CD4-positive, alpha-beta T cell treated with Interleukin-10 for 1 hour (primary cell): ENCODE measurements around the gene MYCBP.

Experiments used
- DNase-seq: peaks from one replicate; pipeline ENCODE4 v3.0.0-alpha.2; 2020

Gene MYCBP

DNA sequence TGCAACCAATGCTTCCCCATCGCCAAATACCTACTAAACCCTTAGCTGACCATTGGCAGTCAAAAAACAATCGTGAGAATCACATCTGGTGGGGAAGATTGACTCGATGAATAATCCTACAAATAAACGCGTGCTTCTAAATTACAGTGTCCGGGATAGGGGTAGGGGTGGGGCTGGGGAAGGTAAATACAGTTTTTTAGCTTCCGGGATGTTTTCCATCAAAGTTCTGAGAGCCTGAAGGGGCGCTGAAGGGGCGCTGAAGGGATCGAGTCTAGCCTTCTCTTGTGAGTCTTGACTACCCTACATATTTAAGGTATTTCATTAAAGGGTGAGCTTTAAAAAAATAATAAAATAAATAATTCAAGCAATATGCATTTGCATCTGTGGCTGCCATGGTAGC, 54.1 kb downstream of the MYCBP start:
- no peak for DNase-seq

DNA sequence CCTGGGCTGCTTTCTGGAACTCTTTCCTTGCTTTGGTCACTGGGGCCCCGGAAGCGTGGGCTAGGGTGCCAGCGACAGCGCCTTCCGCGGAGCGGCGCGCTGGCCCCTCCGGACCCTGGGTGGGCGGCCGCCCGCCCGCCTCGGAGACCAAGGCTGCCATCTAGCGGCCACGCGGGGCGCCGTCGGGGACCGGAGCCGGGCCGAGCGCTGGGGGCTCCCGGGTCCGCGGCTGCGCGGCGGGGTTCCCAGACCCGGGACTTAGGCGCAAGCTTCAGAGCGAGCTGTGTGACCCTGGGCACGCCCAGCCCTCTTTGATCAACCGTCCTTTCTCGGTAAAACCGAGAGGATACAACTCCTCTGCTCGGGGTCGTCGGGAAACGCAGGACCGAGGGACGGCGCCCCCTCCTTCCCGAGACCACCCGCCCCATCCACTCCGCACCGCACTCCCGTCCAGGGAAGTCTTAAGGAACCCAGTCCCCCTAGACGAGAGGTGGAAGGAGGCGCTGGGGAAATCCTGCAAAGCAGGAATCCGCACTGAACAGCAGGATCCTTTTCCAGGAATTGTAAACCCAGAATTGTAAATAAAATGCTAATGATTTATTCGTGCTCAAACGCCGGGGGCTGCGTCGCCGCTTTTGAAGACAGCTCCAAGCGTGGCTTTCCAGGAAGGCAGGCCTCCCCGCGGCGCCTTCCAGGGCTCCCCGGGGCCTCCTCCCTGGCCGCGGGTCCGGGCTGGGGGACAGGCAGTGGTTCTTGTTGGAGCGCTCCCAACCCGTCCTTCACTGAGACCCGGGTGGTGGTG, 54.8 kb downstream of the MYCBP start:
- DNase-seq, result peak; percentile 32

DNA sequence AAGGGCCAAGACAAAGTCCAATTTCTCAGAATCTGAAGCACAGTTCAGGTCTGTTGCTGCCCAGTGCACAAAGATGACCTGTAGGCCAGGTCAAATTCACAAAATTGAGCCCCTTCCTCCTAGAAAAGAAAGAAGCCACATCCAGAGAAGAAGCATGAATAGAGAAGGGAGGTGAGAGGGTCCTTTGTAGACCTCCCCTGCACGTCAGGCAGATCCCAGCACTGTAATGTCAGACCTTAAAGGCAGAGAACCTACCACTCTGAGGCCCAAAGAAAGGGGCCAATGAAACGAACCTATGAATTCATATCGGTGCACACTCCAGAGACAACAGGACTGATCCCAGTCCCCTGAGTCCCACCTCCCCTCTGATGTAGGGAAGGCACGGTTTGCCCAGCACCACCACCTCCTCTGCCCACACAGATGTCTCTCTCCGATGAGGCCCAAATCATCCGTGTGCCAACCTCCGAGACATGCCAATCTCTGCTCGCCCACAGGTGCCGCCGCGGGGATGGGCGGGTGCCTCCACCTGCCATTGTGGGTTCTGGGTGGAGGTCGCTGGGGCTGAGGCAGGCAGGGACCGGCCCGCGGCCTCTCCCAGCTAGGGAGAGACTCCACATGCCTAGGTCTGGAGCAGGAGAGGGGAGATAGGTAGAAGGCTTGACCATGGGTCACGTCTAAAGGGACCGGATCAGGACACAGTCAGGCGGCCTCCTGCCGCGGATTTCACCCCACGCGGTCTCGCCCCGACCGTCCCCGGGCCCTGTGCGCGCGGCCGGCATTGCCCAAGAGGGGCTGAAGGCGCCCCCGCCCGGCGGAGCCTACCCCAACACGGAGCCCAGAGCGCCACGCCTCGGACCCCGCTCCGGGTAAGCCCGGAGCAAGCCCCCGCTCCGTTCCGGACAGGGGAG, 55.6 kb downstream of the MYCBP start:
- DNase-seq, result no peak

DNA sequence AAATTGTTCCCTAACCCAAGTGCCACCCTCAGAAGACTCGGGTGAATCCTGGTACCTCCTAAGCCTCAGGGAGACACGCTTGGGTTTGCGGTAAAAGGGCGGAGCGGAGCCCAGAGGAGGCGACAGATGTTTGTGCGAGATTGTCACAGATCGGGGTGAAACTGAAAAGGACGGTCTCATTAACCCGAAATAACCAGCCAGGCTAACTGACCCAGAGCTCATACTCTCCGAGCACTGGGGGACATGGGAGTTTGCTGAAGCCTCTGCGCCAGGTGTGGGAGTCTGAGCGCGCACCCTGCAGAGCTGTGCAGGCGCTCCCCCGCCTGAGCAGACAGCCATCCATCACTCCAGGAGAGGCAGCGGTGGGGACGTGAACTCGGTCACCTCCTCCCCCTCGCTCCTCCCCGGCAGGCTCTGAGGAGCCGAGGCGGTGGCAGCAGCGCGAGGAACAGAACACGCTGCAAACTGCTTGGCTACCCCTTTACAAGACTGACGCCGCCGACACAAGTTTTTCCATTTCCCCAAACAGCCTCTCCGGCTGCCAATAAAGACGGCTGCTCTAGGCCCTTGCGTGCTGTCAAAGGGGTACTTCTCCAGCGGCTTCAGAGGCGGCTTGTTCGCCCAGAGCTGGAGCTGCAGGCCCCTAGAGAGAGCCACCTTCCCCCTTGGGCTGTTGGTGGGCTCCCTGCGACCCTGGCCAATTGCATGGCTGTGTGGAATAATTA, 57.1 kb downstream of the MYCBP start:
- DNase-seq, result no peak

DNA sequence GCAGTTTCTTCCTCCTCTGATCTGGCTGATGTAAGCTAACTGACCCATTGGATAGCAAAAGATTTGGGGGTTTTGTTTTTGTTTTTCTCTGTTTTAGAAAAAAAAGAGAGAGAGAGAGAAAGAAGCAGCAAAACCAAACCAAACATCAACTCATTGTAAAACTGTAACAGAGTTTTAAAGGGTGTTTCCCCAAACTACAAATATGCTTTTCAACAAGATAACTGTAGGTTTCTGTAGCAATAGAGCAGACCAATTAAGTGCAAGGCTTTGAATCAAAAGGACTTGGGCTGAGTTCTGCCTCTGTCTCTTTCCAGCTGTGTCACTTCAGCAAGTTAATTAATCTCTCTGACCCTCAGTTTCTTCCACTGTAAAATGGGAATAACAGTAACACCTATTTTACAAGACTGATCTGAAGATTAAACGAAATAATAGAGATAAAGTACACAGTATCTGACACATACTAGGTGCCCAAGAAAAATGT, 58.1 kb downstream of the MYCBP start:
- no peak for DNase-seq

DNA sequence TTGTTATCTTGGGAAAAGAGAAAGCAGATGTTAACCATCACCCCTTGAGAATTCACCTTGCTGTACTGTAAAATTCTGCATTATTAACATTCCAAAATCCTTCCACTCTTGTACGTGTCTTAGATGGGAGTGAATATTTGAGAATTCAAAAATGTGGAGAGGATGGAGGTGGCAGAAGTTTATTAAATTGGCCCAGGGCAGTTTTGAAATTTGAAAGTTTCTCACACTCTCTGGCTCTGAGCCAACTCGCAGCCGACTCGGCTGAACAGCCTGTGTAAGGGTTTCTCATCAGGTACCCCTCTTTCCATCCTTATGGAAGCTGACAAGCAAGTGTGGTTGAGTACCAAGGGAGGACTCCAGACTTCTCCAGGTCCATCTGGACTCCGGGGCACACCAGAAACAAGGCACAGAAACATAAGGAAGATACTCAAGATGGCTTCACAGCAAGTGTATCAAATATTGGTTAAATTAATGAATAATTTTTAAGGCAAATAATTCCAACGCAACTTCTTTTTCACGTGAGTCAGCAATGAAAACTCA, 58.6 kb downstream of the MYCBP start:
- no peak for DNase-seq

DNA sequence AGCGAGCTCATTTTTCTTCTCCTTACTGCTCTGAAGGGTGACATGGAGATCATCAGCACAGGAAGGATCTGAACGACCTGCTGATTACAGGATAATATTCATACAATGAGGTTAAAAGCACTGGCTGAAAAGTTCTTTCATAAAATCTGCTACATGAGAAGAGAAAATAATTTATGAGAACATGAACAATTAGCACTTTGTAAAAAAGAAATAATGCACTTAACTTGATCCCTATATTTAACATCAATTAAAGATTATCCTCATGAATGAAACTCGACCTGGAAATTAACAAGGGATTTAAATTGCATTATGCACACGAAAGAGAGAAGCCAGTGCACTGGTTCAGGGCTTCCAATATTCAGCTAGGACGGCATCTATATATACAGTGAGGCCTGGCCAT, 60.2 kb downstream of the MYCBP start:
- DNase-seq, result no peak
